K562 (cell line): ENCODE measurements around the gene ZFP2.

Experiments used
- CHD1 ChIP-seq: fragments of 200-600 bp; sonication (generic); IDR thresholded peaks from one replicate; pipeline ENCODE4 v1.6.1; 2012; ENCODE audit warnings: mild to moderate bottlenecking, moderate library complexity, low read length, inconsistent platforms
- FOXA1 ChIP-seq: fragments of 450-650 bp; IDR thresholded peaks from 2 replicates; pipeline ENCODE4 v1.6.1; 2016; ENCODE audit warnings: mild to moderate bottlenecking, borderline replicate concordance
- FOXA3 ChIP-seq, 2 experiments: fragments of 450-650 bp in 1 of 2; sonication (generic) in 1 of 2; formaldehyde crosslinking; IDR thresholded peaks in 1 of 2; conservative IDR thresholded peaks in 1 of 2; 2 replicates each; pipeline versions ENCODE4 v1.4.0 to v1.8.0; 2020 to 2022; ENCODE audit warnings: mild to moderate bottlenecking in 2 of 2, missing genetic modification reagents in 1 of 2
- PHF8 ChIP-seq: fragments of 200-600 bp; sonication (generic); IDR thresholded peaks from 2 replicates; pipeline ENCODE4 v1.6.1; 2012; ENCODE audit warnings: mixed run types, mild to moderate bottlenecking, inconsistent platforms, low read length, moderate library complexity, borderline replicate concordance
- SP1 ChIP-seq: sonication (generic); formaldehyde crosslinking; IDR thresholded peaks from 2 replicates; pipeline ENCODE4 v1.8.1; 2022; ENCODE audit warnings: mild to moderate bottlenecking, missing genetic modification reagents
- STAG1 ChIP-seq: sonication (generic); formaldehyde crosslinking; IDR thresholded peaks from 2 replicates; pipeline ENCODE4 v1.5.0; 2020; ENCODE audit warnings: missing genetic modification reagents, borderline replicate concordance
- TAF1 ChIP-seq: IDR thresholded peaks from 2 replicates; pipeline ENCODE4 v1.6.1; 2011; ENCODE audit warnings: mild to moderate bottlenecking, low read length, moderate library complexity; ENCODE audit not compliant: insufficient read depth, control insufficient read depth, severe bottlenecking; ENCODE audit errors: extremely low read depth
- TCF7 ChIP-seq: sonication (generic); IDR thresholded peaks from 2 replicates; pipeline ENCODE4 v1.6.1; 2016; ENCODE audit warnings: antibody characterized with exemption, borderline replicate concordance
- ZNF175 ChIP-seq: fragments of 200-800 bp; sonication (Bioruptor generic); IDR thresholded peaks from 2 replicates; pipeline ENCODE4 v1.6.1; 2016; ENCODE audit warnings: low read depth, mild to moderate bottlenecking, missing genetic modification characterization, missing compliant biosample characterization
- TF ChIP-seq, protein P1 (sequence below), 3 experiments: IDR thresholded peaks in 2 of 3; conservative IDR thresholded peaks in 1 of 3; 2 replicates each; pipeline ENCODE4 v1.5.1; 2011 to 2012; ENCODE audit warnings: low read length in 3 of 3, mild to moderate bottlenecking in 3 of 3, control low read depth in 2 of 3, improper control_type of control experiment in 1 of 3, inconsistent platforms in 1 of 3, low read depth in 1 of 3, mixed read lengths in 1 of 3, moderate library complexity in 1 of 3; ENCODE audit not compliant: insufficient read depth in 2 of 3
- TF ChIP-seq, protein P2 (sequence below), 2 experiments: fragments of 450-650 bp in 1 of 2; sonication (generic) in 1 of 2; formaldehyde crosslinking in 1 of 2; IDR thresholded peaks in 1 of 2; conservative IDR thresholded peaks in 1 of 2; 2 replicates each; pipeline versions ENCODE4 v1.6.1 to v1.8.1; 2016 to 2023; ENCODE audit warnings: mild to moderate bottlenecking in 2 of 2, moderate library complexity in 2 of 2, inconsistent platforms in 1 of 2, missing genetic modification reagents in 1 of 2
- TF ChIP-seq, protein P3 (sequence below): IDR thresholded peaks from 3 replicates; pipeline ENCODE4 v1.6.1; 2011; ENCODE audit warnings: borderline replicate concordance, mild to moderate bottlenecking; ENCODE audit not compliant: insufficient read length, insufficient read depth

DNA sequence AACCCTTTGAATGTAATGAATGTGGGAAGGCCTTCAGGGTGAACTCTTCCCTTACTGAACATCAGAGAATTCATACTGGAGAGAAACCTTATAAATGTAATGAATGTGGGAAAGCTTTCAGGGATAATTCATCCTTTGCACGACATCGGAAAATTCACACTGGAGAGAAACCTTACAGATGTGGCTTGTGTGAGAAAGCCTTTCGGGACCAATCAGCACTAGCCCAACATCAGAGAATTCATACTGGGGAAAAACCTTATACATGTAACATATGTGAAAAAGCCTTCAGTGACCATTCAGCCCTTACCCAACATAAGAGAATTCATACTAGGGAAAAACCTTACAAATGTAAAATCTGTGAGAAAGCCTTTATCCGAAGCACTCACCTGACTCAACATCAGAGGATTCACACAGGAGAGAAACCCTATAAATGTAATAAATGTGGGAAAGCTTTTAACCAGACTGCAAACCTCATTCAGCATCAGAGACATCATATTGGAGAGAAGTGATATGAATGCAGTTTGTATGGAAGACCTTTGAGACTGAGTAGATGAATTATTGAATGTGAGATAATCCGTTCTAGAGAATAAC lies 69.8 kb downstream of the ZFP2 start:
- TF ChIP-seq SP1 (no peak), STAG1 (CRISPR knock-in tag) (no peak), PHF8 (no peak), TAF1 (no peak), CHD1 (no peak), ZNF175 (CRISPR knock-in tag) (no peak), FOXA3 (CRISPR knock-in tag; conservative IDR thresholded peaks at IDR 0.05 in 1 of 2, IDR thresholded peaks at IDR 0.05 in 1 of 2) (no peak), TCF7 (no peak), FOXA1 (no peak)
- TF ChIP-seq, protein P1, sequence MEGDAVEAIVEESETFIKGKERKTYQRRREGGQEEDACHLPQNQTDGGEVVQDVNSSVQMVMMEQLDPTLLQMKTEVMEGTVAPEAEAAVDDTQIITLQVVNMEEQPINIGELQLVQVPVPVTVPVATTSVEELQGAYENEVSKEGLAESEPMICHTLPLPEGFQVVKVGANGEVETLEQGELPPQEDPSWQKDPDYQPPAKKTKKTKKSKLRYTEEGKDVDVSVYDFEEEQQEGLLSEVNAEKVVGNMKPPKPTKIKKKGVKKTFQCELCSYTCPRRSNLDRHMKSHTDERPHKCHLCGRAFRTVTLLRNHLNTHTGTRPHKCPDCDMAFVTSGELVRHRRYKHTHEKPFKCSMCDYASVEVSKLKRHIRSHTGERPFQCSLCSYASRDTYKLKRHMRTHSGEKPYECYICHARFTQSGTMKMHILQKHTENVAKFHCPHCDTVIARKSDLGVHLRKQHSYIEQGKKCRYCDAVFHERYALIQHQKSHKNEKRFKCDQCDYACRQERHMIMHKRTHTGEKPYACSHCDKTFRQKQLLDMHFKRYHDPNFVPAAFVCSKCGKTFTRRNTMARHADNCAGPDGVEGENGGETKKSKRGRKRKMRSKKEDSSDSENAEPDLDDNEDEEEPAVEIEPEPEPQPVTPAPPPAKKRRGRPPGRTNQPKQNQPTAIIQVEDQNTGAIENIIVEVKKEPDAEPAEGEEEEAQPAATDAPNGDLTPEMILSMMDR (IDR thresholded peaks at IDR 0.05 in 2 of 3, conservative IDR thresholded peaks at IDR 0.05 in 1 of 3; ENCODE audit: insufficient read depth in 2 of 3, low read depth in 1 of 3, low read length in 3 of 3): no peak
- TF ChIP-seq, protein P2, sequence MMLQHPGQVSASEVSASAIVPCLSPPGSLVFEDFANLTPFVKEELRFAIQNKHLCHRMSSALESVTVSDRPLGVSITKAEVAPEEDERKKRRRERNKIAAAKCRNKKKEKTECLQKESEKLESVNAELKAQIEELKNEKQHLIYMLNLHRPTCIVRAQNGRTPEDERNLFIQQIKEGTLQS (IDR thresholded peaks at IDR 0.05): no peak
- TF ChIP-seq, protein P2 (CRISPR knock-in tag; conservative IDR thresholded peaks at IDR 0.05): no peak
- TF ChIP-seq, protein P3, sequence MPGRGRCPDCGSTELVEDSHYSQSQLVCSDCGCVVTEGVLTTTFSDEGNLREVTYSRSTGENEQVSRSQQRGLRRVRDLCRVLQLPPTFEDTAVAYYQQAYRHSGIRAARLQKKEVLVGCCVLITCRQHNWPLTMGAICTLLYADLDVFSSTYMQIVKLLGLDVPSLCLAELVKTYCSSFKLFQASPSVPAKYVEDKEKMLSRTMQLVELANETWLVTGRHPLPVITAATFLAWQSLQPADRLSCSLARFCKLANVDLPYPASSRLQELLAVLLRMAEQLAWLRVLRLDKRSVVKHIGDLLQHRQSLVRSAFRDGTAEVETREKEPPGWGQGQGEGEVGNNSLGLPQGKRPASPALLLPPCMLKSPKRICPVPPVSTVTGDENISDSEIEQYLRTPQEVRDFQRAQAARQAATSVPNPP: no peak
